NCI-H460 (cell line): Measurements from ENCODE around the gene WDR38. TPM values are rescaled to one million over a fixed set of nuclear protein-coding genes. Genes with fewer than 3 reads are reported as not detected.
A peak's percentile ranks its signal among the peaks of the same experiment; 100 is the strongest.

Source experiments
- DNase-seq: peaks from one replicate; pipeline ENCODE4 v3.0.0-alpha.2; 2016; ENCODE audit warnings: low read depth; ENCODE audit errors: extremely low read depth
- total RNA-seq: library from RNA; depleted of rRNA; stranded (reverse); fragments of >200 nt; shearing (Covaris generic); gene quantifications from 2 replicates; pipeline ENCODE4 v1.2.3, GENCODE V29; 2014

The WDR38 gene
- total RNA-seq, 1 experiment from 2014 or later: not detected

DNA sequence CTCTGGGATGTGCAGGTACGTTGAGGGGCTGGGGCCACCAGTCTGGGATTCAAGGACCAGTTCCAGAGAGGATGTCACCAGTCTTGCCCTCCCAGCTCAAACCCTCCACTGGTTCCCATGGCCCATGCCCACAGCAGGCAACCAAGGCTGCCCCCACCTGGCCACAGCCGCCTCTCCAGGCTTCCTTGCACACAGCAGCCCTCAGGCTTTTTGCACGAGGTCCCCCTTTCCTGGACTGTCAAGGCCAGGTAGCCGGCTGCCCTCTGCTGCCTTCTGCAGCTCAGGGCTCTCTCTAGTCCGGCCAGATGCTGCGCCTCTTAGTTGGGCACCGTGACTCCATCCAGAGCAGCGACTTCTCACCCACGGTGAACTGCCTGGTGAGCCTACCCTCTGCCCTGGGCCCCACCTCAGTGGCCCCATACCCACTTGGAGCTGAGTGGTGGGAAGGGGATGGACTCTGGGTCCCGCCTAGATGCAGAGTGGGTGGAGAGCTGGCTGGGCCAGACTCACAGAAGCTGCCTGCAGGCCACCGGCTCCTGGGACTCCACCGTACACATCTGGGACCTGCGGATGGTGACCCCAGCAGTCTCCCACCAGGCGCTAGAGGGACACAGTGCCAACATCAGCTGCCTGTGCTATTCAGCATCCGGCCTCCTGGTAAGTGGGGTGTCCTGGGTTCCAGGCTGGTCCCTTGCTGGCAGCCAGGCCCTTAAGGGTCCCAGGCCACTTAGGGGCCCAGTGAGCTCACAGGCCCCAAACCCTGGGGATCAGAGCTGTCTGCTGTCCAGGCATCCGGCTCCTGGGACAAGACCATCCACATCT is 2.9 kb downstream of the WDR38 start:
- DNase-seq: peak; percentile 55

DNA sequence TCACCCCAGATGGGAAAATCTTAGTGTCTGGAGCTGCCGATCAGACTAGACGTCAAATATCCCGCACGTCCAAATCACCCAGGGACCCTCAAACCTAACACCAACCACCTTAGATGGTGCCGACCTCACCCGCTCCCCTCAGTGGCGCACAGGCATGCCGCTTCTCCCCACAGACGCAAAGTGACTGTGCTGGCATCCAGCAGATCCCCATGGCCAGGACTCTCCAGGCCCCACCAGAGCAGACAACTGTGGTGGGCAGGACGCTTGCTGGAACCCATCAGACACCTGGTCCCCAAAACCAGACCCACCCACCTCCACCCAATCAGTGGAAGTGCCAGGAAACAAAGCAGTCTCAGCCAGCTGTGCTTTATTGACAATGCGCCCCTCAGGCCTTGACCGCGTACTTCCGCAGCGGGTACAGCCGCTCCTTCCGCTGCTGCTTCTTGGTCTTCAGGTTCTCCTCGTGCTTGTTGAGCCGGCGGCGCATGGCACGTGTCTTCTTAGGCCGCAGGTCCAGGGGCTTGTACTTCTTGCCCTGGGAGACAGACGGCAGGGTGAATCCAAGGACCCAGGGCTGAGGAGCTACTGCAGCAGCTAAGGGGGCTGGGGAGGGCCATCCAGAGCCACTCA is 4.4 kb downstream of the WDR38 start:
- DNase-seq: no peak

DNA sequence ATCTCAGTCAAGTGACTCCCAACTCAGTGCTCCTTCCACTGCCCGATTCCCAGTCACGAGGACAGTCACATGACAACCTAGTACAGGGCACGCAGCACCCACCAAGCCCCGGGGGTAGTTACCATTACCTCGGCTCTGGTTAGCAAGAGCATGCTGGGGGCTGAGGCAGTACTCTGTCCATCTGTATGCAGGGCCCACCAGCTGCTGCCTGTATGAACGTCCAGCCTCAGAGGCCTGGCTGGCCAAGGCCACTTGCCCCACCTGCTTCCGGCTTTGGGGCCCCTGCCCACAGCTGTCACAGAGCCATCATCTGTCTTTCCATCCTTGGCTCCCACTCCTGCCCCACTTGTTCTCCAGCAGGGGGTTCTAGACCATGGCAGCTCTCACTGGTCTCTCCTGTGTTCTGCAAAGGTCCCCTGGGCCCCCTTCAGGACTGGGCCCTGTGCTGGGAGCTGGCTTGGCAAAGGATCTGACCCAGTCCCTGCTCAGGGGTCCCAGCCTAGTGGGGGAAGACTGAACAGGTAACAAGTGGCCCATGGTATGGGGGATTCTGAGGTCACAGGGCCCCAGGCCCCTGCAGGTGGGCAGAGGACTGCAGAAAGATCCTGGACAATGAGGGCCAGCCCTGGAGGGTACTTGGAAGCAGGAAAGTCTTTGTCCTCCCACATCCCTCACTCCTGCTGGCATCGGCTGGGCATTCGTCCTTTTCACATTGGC is 5.2 kb downstream of the WDR38 start:
- DNase-seq: no peak

DNA sequence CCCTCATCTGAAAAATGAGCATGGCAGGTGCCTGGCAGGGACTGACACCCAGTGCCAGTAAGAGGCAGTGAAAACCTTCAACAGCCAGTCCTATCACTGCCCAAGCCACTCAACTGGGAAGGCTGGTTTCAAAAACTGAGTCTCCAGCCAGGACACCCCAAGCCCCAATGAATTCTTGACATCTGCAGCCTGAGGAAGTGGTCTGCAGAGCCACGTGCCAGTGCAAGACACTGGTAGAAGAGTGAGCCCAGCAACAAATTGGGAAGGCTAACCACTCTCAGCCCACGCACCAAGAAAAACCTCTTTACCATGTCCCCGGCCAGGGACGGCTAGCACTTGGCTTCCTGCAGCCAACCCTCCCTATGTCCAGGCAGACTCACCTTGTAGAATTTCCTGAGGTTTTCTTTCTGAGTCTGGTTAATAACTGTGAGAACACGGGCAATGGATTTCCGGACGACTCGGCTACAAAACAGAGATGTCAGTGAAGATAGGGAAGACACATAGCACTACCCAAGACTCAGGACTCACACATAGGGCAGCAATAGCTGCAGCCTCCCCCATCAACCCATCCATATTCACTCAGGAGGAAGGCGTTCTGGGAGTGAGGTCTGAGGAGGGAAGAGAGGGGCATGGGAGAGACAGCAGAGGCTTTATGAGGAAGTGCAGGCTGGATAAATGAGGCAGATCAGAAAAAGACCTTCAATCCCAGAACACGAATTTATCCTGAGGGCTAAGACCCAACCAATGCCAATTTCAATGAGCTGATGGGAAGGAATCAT is 6.7 kb downstream of the WDR38 start:
- no peak for DNase-seq

DNA sequence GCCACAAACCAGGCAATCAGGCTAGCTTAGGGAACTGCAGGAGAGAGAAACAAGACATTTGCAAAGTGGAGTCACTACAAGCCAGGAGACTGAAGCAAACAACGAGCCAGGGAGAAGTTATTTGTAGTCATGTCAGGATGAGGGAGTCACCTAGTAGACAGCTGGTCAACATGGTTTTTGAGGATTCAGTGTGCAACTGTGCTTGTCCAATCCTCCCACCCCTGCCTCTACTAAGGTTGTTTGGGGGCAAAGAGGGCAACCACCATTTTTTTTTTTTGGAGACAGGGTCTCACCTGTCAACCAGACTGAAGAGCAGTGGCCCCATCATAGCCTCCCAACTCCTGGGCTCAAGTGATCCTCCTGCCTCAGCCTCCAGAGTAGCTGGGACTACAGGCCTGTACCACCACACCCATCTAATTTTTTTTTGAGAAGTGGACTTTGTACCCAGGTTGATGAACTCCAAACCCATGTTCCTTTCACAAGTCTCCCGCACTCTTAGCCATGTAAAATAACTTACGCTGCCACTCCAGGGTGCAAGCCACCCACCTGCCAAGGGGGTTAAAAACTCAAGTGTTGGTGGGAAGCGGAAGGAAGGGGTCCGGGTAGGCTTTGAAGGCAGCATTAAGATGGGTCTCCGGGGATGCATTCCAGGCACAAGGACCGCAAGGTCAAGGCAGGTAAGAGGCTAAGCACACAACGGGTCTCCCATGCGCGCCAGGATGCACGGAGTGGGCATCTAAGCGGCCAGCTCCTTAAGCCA is 7.5 kb downstream of the WDR38 start:
- DNase-seq: no peak

DNA sequence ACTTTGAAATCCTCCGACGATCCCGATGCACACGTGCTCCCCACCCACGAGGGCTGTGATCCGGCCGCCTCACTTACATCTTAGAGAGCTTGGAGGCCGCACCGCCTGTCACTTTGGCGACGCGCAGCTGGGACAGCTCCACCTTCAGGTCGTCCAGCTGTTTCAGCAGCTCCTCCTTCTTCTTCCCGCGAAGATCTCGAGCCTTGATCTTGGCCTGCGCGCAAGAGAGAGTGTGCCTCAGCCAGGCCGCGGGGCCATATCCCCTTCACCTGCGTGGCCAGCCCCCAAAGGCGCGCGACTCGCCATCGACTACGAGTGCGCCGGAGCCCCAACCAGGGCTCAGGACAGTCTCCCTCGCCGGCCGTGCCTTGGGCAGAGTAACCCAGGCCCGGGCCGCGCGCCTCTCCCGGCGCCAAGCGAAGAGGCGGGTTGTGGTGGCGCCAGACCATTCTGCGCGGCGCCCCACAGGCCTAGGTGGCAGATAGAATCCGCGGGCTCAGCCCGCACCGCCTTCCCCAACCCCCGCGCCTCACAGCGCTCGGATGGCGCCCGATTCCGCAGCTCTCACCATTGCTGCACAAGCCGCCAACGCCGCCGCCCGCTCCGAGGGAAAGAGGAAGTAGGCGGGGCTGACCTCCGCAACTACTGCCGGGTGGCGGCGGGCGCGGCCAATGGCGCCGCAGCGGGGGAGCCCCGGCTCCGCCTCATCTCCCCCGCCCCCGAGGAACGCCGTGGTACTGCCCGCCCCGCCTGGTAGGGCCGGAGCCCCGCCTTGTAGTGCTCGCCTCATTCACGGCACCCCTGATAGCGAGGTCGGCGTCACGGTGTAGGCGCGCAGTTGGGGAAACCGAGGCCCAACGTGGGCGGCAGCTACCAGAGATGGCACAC is 8.3 kb downstream of the WDR38 start, which contains the start of the genes ARPC5L and RPL35:
Gene ARPC5L (plus strand): TSS at position 789 of the 888 bp plus-strand sequence. CDS start 7,161 bp downstream, outside the sequence.
Gene RPL35 (minus strand): TSS at position 616 of the 888 bp plus-strand sequence. CDS start 45 bp downstream, at position 571.
- DNase-seq: peak; percentile 91

DNA sequence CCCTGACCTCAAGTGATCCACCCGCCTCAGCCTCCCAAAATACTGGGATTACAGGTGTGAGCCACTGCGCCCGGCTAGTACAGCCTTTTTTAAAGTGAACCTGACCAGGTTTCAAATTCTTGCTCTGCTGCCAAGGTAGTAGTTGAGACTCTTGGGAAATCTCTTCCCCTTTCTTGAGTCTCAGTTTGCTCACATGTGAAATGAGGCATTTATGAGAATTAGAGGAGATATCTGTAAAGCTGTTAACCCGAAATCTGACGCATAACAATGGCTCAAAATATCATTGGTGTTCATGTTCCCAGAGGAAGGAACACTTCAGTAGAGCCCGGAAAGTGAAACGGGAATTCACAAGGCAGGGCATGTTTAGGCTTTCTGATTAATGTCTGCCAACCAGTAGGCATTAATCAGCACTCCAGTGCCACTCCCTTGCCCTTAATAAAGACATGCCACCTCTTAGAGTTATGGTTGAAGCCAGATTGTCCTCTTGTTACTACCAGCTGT is 10.2 kb downstream of the WDR38 start:
- no peak for DNase-seq

DNA sequence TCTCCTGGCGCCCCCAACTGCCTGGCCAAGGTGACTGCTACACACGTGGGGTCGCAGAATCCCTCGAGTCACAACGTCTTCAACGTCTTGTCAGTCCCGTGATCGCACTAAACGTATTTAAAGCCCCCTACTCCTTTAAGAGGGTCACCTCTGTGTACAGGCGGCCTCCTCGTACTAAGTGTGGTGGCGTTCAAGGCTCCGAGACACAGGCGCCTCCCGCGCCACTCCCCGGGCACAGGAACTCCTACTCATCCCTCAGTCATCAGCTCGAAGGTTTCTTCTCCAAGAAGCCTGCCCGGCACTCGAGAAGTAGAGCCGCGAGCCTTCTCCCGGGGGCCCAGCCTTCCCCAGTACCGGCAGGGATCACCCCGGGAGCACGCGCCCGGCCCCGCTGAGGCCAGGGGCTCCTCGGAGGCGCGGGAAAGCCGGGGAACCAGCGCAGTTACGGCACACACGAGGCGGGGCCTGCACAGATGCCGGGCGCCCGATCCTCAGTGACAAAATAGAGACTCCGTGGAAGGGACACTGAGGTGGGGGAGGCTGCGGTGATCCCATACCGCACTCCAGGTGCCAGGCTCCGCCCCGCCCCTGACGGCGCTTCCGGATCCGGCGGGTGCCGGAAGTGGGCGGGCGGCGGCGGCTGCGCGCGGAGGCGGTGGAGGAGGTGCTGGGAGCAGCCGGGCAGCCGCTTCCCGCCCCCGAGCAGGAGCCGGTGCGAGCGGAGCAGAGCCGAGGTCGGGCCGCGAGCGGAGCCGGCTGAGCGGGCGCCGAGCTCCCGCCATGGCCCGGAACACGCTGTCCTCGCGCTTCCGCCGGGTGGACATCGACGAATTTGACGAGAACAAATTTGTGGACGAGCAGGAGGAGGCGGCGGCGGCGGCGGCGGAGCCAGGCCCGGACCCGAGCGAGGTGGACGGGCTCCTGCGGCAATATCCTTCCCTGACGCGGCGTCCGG is 15.5 kb downstream of the WDR38 start:
- DNase-seq: peak; percentile 83

DNA sequence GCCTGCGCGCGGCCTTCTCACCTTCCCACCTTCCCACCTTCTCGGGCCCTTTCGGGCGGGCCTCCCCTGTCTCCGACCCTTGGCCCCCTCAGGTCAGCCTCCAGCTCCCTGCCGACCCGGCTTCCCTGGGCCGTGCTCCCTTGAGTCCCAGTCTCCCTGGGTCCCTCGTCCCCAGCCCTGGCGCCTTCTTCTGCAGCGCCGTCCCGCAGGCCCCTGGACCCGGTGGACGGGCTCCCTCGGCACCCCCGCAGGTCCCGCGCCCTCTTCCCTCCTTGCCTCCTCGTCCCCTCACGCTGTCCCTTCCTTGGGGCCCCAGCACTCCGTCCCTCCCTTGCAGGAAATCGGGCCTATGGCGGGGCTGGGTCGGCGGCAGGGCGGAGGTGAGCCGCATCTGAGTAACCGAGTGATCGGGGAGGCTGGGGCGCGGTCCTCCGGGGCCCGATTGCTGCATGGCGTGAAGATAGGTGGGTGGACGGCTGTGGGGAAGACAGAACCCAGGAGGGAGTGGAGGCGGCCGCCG is 16.3 kb downstream of the WDR38 start:
- DNase-seq: no peak

DNA sequence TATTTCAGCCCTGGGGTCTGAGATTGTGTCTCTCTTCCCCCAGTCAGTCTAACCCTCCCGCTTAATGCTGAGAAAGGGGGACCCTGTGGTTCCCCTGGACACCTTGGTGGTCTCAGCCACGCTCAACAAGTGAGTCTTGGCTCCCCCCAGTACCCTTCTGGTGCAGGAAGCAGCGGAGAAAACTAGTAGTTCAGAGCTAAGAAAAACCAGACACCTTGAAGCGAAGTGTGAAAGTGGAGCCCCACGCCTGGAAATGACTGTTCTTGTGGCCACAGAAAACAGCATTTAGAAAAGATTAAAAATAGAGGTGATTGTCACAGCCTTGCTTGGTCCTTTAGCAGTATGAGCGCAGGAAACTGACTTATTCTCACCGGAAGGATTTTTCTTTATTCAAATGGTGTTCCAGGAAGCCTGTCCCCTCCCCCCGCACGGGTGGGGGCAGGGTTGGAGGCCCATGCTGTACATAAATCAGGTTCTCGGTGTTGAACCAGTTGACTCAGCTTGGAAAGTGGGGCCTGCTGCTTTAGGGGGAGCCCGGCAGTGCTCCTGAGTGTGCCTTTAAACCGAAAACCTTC is 16.8 kb downstream of the WDR38 start:
- no peak for DNase-seq

DNA sequence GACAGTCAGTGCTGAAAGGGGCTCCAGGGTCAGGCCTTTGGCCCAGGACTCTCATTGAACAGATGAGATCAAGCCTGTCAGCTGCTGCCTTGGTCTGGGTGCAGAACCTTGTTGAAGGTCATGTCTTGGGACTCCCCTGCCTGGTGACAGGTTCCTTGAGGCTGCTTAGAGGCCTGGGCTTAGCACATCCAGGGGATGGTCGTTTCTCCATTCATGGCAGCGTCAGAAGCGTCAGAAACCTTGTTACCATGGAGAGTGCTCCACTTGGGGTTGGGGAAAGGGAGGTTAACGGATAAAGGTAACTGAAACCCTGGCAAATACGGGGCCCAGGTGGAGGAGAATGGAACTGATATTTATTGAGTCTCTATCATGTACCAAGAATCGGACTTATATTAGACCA is 17.5 kb downstream of the WDR38 start:
- DNase-seq: no peak

DNA sequence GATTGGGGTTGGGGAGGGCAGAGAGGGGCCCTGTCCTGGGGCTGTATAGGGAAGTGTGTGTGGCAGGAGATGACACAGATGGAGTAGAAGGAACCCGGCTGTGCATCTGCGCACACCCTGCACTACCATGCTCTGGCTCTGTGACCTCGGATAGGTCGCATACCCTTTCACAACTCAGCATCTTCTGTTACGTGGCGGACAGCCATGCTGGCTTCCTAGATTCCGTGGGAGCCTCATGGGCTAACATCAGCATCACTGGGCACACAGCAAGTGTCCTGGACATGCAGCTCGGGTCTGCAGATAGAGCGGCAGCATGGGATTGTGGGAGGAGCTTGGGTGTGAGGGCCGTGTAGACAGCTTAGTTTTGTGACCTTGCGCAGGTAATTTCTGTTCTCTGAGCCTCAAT is 17.9 kb downstream of the WDR38 start:
- DNase-seq: no peak

DNA sequence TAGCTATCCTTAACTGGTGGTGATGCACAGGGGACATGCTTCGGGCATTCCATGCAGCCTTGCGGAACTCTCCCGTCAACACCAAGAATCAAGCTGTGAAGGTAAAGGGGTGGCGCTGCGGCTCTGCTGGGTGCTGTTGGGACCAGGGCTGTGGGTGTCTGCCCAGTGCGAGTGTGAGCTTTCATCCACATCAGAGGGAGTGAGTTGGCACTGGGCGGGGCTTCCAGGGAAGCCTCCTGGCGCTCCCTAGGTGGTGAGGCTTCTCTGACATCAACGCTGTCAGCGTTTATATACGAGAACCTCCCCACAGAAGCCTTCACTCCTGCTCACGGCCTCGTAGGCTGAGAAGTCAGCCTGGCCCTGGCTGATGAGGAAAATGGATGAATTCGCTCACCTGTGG is 20.4 kb downstream of the WDR38 start:
- DNase-seq: peak; percentile 52

DNA sequence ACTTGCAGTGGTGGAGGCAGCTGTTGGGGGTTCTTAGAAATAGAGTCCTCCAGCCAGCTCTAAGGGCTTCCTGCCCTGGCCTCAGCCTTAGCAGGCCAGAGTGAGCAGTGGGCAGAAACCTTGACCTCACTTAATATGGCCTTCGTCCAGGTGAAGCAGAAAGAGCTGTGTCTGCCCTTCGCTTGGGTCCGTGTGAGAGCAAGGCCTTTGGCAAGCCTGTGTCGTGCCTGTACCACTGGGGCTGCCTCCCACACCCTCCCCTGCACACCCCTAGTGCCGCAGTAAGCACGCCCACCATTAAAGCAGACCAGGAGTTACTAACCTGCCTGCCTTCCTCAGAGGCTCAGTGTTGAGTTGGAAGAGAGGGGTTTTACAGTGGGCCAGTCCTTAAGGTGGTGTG is 22.2 kb downstream of the WDR38 start:
- DNase-seq: no peak

DNA sequence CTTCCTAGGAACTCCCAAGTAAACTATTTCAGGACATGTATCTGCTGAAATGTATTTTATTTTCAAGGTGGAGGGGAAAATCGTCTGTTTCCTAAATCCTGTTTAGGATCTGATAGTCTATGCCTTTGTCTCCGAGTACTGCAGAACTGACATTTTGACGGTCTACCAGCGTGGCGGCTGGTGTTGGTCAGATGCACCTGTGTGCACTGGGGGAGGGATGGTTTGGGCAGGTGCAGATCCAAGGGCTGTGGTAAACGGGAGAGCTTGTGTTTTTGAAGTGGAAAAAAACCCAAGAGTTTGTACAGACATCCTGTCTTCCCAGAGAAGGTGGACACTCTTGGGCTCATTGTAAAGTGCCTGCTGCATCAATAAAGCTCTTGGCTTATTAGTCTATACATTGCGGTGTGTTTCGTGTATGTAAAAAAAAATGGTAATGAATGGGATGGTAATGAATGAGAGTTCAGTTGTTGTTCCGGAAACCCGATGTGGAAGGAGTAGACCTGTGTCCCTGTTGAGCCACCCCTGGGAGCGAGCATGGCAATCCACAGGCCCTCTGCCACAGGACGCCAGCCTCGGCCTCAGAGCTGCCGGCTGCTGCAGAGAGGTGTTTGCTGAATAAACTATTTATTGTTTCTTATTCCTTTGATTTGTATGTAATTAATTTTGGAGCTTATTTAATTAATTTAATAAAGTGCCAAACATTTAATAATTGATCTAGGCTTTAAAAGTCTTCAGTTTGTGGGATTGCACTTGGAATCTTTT is 23.9 kb downstream of the WDR38 start:
- DNase-seq: no peak

DNA sequence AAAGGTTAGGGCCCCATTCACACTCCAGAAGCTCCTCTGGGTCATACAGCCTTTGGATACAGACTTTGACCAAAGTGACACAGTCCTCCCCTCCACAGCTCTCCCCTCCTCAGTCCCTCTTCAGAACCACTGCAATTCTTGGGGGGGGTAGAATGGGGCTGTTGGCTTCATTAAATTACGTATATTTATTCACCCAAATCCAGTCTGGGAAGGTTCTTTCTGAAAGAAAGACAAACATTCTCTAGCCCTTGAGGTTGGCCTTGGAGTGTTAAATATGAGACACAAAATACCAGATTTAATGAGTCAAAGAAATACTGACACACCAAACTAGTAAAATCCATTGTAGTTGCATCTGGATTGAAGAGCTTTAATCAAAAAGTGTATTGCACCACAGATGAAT is 24.8 kb downstream of the WDR38 start:
- DNase-seq: no peak
